Neutrophil (primary cell): ENCODE data around the gene NCEH1.

Experiments used
- H3K27ac ChIP-seq: fragments of 200-600 bp; sonication (generic); 2 replicates; pipeline ENCODE4 v1.5.1; 2016; ENCODE audit warnings: mild to moderate bottlenecking, moderate library complexity
- H3K27me3 ChIP-seq: fragments of 200-600 bp; sonication (generic); 2 replicates; pipeline ENCODE4 v1.6.0; 2016; ENCODE audit warnings: mild to moderate bottlenecking
- H3K36me3 ChIP-seq: fragments of 200-600 bp; sonication (generic); 2 replicates; pipeline ENCODE4 v1.5.1; 2017
- H3K4me1 ChIP-seq, 2 experiments: fragments of 200-600 bp in 1 of 2; sonication (generic) in 1 of 2; 1 replicate in 1 of 2; 2 replicates in 1 of 2; pipeline versions ENCODE4 v1.5.1 to v1.6.1; 2013 to 2016; ENCODE audit warnings: low read depth in 1 of 2, low read length in 1 of 2, mild to moderate bottlenecking in 1 of 2, moderate library complexity in 1 of 2; ENCODE audit not compliant: control insufficient read depth in 1 of 2, insufficient read depth in 1 of 2
- H3K4me3 ChIP-seq, 2 experiments: fragments of 200-600 bp in 1 of 2; sonication (generic) in 1 of 2; 1 replicate in 1 of 2; 2 replicates in 1 of 2; pipeline ENCODE4 v1.5.1; 2013 to 2016; ENCODE audit warnings: low read depth in 1 of 2, low read length in 1 of 2, mild to moderate bottlenecking in 1 of 2, moderate library complexity in 1 of 2
- H3K9me3 ChIP-seq: fragments of 200-600 bp; sonication (generic); 2 replicates; pipeline ENCODE4 v1.5.1; 2016
- TF ChIP-seq, protein P1 (sequence below): fragments of 200-600 bp; sonication (generic); IDR thresholded peaks from 2 replicates; pipeline ENCODE4 v1.5.1; 2016; ENCODE audit warnings: antibody characterized with exemption

The NCEH1 gene

GRCh38 chr3:172622156-172622555 lies 88.7 kb downstream of the NCEH1 start:
- Histone ChIP-seq H3K4me3 (no peak overlapping the region), H3K9me3 (no peaks in the 10 kb centered on the region), H3K36me3 (no peaks in the 10 kb centered on the region), H3K27me3 (no peaks in the 10 kb centered on the region), H3K4me1 (no peaks in the 10 kb centered on the region), H3K27ac (no peak overlapping the region)
- TF ChIP-seq, protein P1, sequence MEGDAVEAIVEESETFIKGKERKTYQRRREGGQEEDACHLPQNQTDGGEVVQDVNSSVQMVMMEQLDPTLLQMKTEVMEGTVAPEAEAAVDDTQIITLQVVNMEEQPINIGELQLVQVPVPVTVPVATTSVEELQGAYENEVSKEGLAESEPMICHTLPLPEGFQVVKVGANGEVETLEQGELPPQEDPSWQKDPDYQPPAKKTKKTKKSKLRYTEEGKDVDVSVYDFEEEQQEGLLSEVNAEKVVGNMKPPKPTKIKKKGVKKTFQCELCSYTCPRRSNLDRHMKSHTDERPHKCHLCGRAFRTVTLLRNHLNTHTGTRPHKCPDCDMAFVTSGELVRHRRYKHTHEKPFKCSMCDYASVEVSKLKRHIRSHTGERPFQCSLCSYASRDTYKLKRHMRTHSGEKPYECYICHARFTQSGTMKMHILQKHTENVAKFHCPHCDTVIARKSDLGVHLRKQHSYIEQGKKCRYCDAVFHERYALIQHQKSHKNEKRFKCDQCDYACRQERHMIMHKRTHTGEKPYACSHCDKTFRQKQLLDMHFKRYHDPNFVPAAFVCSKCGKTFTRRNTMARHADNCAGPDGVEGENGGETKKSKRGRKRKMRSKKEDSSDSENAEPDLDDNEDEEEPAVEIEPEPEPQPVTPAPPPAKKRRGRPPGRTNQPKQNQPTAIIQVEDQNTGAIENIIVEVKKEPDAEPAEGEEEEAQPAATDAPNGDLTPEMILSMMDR, result no peak

DNA sequence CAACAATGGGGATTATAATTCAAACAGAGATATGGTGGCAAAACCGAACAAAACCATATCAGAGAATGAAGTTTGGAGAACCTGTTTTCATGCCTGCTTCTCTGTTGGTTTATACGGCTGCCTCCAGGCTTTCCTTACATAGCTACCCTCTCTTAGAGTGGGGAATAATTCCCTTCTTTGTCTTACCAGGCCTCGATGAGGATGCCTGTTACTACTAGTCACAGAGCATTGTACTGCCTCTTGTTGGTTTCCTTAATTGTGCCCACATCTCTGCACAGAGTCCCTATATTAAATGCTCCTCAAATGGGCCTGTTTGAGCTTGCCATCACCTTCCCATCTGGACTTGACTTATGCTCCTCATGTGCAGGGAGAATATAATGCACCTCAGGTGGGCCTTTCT lies 92.9 kb downstream of the NCEH1 start:
- TF ChIP-seq, protein P1, result no peak
- Histone ChIP-seq H3K36me3 (no peaks in the 10 kb centered on the region), H3K27ac (no peak overlapping the region), H3K4me1 (no peaks in the 10 kb centered on the region), H3K27me3 (no peaks in the 10 kb centered on the region), H3K4me3 (no peak overlapping the region), H3K9me3 (peaks cover 8% of the 10 kb centered on the region)

- no peak overlapping the region for H3K4me3 ChIP-seq
- peaks cover 8% of the 10 kb centered on the region for H3K9me3 ChIP-seq
- no peaks in the 10 kb centered on the region for H3K4me1 ChIP-seq
- H3K27me3 ChIP-seq, result no peaks in the 10 kb centered on the region
- no peaks in the 10 kb centered on the region for H3K36me3 ChIP-seq
- H3K27ac ChIP-seq, result no peak overlapping the region
- TF ChIP-seq, protein P1, result no peak
Measured at GRCh38 chr3:172617013-172617706, 93.7 kb downstream of the NCEH1 start.

- no peak overlapping the region for H3K4me3 ChIP-seq
- no peaks in the 10 kb centered on the region for H3K27me3 ChIP-seq
- H3K27ac ChIP-seq, result no peak overlapping the region
- TF ChIP-seq, protein P1, result no peak
- peaks cover 8% of the 10 kb centered on the region for H3K9me3 ChIP-seq
- H3K4me1 ChIP-seq, result no peaks in the 10 kb centered on the region
- H3K36me3 ChIP-seq, result no peaks in the 10 kb centered on the region
Measured at GRCh38 chr3:172616031-172616461, 94.8 kb downstream of the NCEH1 start.

GRCh38 chr3:172615296-172615695 lies 95.6 kb downstream of the NCEH1 start:
- Histone ChIP-seq H3K27me3 (no peaks in the 10 kb centered on the region), H3K27ac (no peak overlapping the region), H3K9me3 (peaks cover 8% of the 10 kb centered on the region), H3K4me3 (no peak overlapping the region), H3K36me3 (no peaks in the 10 kb centered on the region), H3K4me1 (no peaks in the 10 kb centered on the region)
- TF ChIP-seq, protein P1, result no peak
